ENCODE results near the gene WBP1L.
A peak's percentile ranks its signal among the peaks of the same experiment; 100 is the strongest.
"Not testable (repeated sequence)": the region's sequence is repeated elsewhere in the genome, so short reads cannot be mapped to it uniquely, and the experiment has no call there.

Gene WBP1L

DNA sequence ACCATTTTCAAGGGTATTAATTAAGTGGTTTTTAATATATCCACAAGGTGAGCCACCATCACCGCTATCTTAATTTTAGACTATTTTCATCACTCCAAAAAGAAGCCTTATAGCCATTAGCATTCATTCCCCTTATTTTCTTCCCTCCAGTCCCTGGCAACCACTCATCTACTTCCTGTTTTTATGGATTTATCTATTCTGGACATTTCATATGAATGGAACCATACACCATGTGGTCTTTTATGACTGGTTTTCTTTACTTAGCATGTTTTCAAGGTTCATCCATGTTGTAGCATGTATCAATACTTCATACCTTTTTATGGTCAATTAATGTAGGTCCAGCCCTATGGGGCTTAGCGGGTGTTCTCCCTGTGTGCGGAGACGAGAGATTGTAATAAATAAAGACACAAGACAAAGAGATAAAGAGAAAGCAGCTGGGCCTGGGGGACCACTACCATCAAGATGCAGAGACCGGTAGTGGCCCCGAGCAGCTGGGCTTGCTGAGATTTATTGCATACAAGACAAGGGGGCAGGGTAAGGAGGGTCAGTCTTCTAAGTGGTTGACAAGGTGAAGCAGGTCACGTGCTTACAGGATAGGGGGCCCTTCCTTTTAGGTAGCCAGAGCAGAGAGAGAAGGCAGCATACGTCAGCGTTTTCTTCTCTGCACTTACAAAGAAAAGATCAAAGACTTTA, 14.6 kb downstream of the WBP1L start:
- H3K36me3 Mint-ChIP-seq, result peaks cover 26% of the 10 kb centered on the region
- no peak overlapping the region for H3K4me3 Mint-ChIP-seq
- DNase-seq, result no peak
- CTCF ChIA-PET, result no interaction called here
- H3K9me3 Mint-ChIP-seq, result no peaks in the 10 kb centered on the region
- no peak overlapping the region for H3K27ac Mint-ChIP-seq
- H3K27me3 Mint-ChIP-seq, result no peaks in the 10 kb centered on the region
- peaks cover 21% of the 10 kb centered on the region for H3K4me1 Mint-ChIP-seq

DNA sequence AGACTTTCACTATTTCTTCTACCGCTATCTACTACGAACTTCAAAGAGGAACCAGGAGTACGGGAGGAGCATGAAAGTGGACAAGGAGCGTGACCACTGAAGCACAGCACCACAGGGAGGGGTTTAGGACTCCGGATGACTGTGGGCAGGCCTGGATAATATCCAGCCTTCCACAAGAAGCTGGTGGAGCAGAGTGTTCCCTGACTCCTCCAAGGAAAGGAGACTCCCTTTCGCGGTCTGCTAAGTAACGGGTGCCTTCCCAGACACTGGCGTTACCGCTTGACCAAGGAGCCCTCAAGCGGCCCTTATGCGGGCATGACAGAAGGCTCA, 15.2 kb downstream of the WBP1L start:
- H3K27me3 Mint-ChIP-seq, H3K27ac Mint-ChIP-seq, DNase-seq, H3K4me3 Mint-ChIP-seq, H3K9me3 Mint-ChIP-seq: not testable (repeated sequence)
- CTCF ChIA-PET, result interaction anchor here (1.4 kb wide), 1 partner anchor 17 kb away, joined by 3 read pairs; no protein-coding TSS in a partner anchor
- Mint-ChIP-seq H3K4me1 (peaks cover 18% of the 10 kb centered on the region), H3K36me3 (peaks cover 25% of the 10 kb centered on the region)

DNA sequence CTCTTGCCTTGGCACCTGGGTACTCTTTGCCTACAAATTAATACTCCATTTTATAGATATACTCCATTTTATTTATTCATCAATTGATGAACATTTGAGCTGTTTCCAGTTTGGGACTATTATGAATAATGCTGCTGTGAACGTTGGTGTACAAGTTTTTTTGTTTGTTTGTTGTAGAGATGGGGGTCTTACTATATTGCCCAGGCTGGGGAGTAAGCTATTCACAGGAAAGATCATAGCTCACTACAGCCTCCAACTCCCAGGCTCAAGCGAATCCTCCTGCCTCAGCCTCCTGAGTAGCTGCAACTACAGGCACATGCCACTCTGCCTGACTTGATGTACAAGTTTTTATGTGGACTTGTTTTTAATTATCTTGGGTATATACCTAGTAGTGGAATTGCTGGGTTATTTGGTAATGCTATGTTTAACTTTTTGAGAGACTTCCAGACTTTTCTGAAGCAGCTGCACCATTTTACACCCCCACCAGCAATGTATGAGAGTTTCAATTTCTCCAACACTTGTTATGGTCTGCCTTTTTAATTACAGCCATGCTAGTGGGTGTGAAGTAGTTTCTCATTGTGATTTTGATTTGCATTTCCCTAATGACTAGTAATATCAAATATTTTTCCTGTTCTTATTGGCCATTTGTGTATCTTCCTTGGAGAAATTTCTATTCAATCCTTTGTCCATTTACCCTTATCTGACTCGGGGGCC, 15.9 kb downstream of the WBP1L start:
- Mint-ChIP-seq H3K36me3 (peaks cover 26% of the 10 kb centered on the region), H3K4me1 (peaks cover 18% of the 10 kb centered on the region), H3K27me3 (no peaks in the 10 kb centered on the region), H3K4me3 (no peak overlapping the region), H3K27ac (no peak overlapping the region), H3K9me3 (no peaks in the 10 kb centered on the region)
- CTCF ChIA-PET, result interaction anchor here (1.4 kb wide), 1 partner anchor 16 kb away, joined by 3 read pairs; no protein-coding TSS in a partner anchor
- no peak for DNase-seq

DNA sequence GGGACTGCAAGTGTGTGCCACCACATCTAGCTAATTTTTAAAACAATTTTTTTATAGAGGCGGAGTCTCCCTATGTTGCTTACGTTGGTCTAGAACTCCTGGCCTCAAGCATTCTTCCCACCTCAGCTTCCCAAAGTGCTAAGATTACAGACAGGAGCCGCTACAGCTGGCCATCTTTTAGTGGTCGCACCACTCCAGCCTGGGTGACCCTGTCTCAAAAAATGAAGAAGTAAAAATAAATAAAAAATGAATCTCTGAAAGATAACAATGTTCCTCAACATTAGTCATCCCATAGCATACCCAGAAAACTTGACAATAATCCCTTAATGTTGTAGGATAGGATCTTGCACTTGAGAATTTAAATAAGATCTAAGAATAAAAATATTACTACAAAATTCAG, 18.2 kb downstream of the WBP1L start:
- Mint-ChIP-seq H3K27me3 (no peaks in the 10 kb centered on the region), H3K4me1 (peaks cover 20% of the 10 kb centered on the region), H3K4me3 (no peak overlapping the region), H3K9me3 (no peaks in the 10 kb centered on the region), H3K36me3 (peaks cover 36% of the 10 kb centered on the region), H3K27ac (no peak overlapping the region)
- CTCF ChIA-PET, result interaction anchor here (0.6 kb wide), 1 partner anchor 1401 kb away, joined by 3 read pairs; no protein-coding TSS in a partner anchor
- DNase-seq, result no peak

DNA sequence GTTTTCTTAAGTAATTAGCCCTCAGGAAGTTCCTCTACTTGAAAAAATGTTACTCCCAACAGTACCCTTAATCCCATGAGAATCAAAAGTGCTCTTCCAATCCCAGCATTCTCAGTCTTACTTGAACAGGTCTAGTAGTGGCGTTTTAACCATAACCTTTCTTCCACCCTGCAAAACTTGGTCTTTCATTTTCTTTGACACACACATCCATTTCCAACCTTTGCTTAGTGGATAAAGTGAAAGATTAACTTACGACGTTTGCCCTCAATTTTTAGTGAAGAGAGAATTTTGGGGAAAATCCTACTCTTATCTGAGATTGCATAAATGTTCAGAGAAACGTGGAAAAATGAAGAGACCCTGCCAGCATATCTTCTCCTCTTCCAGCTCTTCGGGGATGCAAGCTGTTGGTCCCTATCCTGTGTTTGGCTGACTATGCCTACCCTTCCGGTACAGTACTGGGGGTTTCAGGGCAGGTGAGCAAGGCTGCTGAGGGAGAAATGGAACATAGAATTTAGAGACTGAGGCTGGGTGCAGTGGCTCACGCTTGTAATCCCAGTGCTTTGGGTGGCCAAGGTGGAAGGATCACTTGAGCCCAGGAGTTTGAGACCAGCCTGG, 18.8 kb downstream of the WBP1L start:
- Mint-ChIP-seq H3K27ac (no peak overlapping the region), H3K36me3 (peaks cover 36% of the 10 kb centered on the region)
- CTCF ChIA-PET, result interaction anchor here (1.6 kb wide), 1 partner anchor 9 kb away, joined by 7 read pairs; no protein-coding TSS in a partner anchor

DNA sequence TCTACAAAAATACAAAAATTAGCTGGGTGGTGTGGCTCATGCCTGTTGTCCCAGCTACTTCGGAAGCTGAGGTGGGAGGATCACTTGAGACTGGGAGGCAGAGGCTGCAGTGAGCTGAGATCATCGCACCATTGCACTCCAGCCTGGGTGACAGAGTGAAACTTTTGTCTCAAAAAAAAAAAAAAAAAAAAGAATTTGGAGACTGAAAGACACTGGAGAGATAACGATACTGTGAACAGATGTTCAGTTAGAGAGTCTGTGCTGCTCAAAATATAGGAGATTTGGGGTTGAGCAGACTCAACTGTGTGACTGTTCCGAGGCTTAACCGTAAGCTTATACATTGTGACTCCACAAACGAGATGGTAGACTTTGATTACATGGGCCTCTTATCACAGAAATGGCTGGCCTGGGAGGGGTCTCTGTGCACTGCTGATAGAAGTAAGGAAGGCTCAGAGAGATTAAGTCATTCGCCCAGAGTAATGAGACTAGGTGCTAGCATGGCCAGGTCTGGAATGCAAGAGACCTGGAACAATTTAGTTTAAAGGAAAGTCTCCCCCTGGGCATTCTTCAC, 19.4 kb downstream of the WBP1L start:
- no peak for DNase-seq
- no peak overlapping the region for H3K4me3 Mint-ChIP-seq
- H3K27ac Mint-ChIP-seq, result no peak overlapping the region
- peaks cover 19% of the 10 kb centered on the region for H3K4me1 Mint-ChIP-seq
- CTCF ChIA-PET, result interaction anchor here (1.2 to 1.6 kb wide), 3 partner anchors 9 to 13 kb away, joined by 3 to 7 read pairs (median 3); no protein-coding TSS in a partner anchor
- H3K9me3 Mint-ChIP-seq, result no peaks in the 10 kb centered on the region
- no peaks in the 10 kb centered on the region for H3K27me3 Mint-ChIP-seq
- H3K36me3 Mint-ChIP-seq, result peaks cover 36% of the 10 kb centered on the region

More for the DNA sequence above, 18.8 kb downstream of the WBP1L start:
- Mint-ChIP-seq H3K4me3 (no peak overlapping the region), H3K4me1 (peaks cover 17% of the 10 kb centered on the region), H3K27me3 (no peaks in the 10 kb centered on the region), H3K9me3 (no peaks in the 10 kb centered on the region)
- no peak for DNase-seq

DNA sequence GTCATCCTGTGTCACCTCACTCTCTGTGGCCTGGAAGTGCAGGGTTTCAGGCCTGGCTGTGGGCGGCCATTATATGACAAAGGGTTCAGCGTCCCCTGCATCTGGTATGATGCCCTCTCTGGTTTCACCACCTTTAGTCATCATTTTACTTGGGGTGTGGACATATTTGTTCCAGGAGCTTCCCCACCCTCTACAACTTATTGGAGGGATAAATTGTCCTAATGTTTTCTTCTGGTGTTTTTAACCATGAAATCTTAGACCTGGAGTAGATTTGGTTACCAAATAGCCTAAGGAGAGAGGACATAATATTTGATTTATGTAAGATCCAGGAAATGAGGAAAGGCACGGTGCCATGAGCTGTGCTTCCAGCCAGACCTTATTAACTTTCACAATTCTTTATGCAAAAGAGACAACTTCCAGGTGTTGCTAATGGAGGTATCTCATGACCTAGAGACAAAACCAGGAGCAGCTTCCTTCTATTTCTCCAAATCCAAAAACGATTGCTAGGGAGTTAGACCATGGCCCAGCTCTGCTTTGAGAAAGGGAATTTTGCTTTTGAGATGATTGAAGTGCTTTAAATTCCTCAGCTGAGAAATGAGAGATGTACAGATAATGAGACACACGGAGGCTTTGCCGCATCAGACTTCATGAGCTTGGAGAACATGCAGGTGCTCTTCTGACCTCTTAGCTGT, 20.9 kb downstream of the WBP1L start:
- no peak overlapping the region for H3K4me3 Mint-ChIP-seq
- H3K27me3 Mint-ChIP-seq, result no peaks in the 10 kb centered on the region
- CTCF ChIA-PET, result interaction anchor here (1.2 kb wide), 2 partner anchors 12 to 13 kb away, joined by 3 read pairs; no protein-coding TSS in a partner anchor
- H3K27ac Mint-ChIP-seq, result no peak overlapping the region
- H3K9me3 Mint-ChIP-seq, result no peaks in the 10 kb centered on the region
- H3K36me3 Mint-ChIP-seq, result peaks cover 29% of the 10 kb centered on the region
- peaks cover 9% of the 10 kb centered on the region for H3K4me1 Mint-ChIP-seq
- DNase-seq, result no peak

DNA sequence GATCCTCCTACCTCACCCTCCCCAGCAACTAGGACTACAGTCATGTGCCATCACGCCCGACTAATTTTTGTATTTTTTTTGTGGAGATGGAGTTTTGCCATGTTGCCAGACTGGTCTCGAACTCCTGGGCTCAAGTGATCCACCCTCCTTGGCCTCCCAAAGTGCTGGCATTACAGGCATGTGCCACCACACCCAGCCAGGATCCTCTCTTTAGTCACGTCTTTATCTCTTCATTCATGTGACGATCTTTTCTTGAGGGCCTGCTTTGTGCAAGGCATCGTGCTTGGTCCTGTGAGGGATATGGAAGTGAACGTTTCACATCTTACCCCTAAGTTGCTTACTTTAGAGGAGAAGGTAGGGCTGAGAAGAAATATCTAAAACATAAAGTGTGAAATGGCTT, 21.6 kb downstream of the WBP1L start:
- Mint-ChIP-seq H3K36me3 (peaks cover 24% of the 10 kb centered on the region), H3K4me3 (no peak overlapping the region), H3K9me3 (no peaks in the 10 kb centered on the region), H3K27ac (peak overlapping the region; percentile 46), H3K4me1 (peaks cover 9% of the 10 kb centered on the region), H3K27me3 (no peaks in the 10 kb centered on the region)
- DNase-seq, result no peak
- CTCF ChIA-PET, result no interaction called here

DNA sequence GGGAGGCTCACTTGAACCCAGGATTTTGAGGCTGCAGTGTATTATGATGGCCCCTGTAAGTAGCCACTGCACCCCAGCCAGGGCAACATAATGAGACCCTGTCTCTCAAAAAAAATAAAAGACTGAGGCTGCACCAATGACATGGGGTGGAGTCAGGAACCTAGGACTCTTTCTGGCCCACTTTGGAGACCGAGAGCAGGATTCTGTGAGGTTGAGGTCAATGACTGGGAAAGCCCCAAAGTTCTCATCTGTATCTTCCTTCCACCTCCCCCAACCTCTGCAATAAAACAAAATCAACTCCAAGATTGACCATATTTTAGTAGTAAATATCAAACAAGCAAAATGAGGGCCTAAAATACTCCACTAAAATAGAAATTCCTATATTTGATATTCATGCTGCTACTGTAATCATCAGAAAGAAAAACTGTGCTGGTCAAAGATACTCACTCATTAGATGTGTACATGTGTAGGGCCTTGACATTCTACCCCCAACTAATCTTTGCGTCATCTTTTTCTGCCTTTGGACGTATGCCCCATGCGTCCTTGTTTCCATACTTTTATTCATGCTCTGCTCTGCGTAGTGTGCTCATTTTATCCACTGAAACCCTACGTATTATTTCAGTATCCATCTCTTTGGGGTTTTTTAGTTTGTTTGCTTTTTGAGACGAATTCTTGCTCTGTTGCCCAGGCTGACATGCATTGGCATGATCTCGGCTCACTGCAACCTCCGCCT, 23.8 kb downstream of the WBP1L start:
- Mint-ChIP-seq H3K36me3 (peaks cover 18% of the 10 kb centered on the region), H3K9me3 (no peaks in the 10 kb centered on the region), H3K4me1 (peaks cover 9% of the 10 kb centered on the region), H3K27ac (no peak overlapping the region), H3K4me3 (no peak overlapping the region), H3K27me3 (no peaks in the 10 kb centered on the region)
- DNase-seq, result no peak
- CTCF ChIA-PET, result no interaction called here

DNA sequence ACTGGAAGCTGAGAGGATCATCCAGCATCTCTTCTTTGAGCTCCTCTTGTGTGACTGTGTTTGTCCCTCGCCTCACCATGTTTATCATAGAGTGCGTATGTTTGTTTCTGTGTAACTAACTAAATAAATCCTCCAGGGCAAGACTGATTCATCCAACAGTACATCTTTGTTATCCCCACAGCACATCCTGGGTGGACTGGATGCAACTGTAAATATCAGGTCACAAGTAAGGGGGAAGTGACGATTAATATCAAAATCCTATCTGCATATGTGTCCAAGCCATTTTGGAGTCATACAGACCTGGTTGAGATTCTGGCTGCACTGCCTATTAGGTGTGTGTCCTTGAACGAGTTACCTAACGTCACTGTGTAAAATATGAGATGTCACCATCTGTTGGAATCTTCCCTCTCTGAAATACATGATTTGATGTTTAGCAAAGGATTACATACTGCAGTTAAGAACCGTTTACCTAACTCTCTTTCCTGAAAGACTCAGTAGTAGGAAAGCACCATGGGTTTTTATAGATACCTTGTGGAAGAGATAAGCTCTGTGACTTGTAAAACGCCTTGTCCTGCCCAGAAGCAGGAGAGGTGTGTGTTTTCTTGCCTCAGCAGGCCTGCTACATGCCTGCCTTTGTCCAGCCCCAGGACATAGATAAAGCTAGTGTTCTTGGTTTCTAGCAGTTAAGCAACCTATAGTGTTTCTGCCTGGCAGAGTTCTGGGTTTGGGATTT, 25.8 kb downstream of the WBP1L start:
- Mint-ChIP-seq H3K4me1 (peaks cover 24% of the 10 kb centered on the region), H3K4me3 (no peak overlapping the region), H3K9me3 (no peaks in the 10 kb centered on the region), H3K27me3 (no peaks in the 10 kb centered on the region), H3K27ac (no peak overlapping the region), H3K36me3 (peaks cover 12% of the 10 kb centered on the region)
- DNase-seq, result no peak
- CTCF ChIA-PET, result interaction anchor here (0.7 kb wide), 2 partner anchors 15 to 17 kb away, joined by 3 to 4 read pairs; no protein-coding TSS in a partner anchor

DNA sequence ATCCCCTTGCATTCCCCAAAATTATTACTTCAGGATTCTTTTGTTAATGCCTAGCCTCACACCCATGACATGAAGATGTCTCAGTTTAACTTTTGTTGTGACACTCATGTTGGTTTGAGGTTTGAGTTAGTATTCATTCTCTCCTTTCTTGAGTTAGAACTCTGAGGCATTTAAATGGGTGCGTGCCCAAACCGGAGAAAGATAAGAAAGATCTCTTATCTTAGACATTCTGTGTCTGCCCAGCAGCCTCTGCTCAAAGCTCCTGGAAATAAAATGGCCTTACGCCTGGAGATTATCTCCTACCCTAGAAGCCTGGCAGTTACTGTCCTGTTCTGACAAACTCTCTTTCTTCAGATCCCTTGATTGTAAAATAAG, 26.3 kb downstream of the WBP1L start:
- H3K9me3 Mint-ChIP-seq, result no peaks in the 10 kb centered on the region
- DNase-seq, result no peak
- H3K36me3 Mint-ChIP-seq, result peaks cover 12% of the 10 kb centered on the region
- H3K27me3 Mint-ChIP-seq, result no peaks in the 10 kb centered on the region
- CTCF ChIA-PET, result interaction anchor here (0.7 kb wide), 1 partner anchor 18 kb away, joined by 3 read pairs; no protein-coding TSS in a partner anchor
- no peak overlapping the region for H3K27ac Mint-ChIP-seq
- peaks cover 26% of the 10 kb centered on the region for H3K4me1 Mint-ChIP-seq
- no peak overlapping the region for H3K4me3 Mint-ChIP-seq

DNA sequence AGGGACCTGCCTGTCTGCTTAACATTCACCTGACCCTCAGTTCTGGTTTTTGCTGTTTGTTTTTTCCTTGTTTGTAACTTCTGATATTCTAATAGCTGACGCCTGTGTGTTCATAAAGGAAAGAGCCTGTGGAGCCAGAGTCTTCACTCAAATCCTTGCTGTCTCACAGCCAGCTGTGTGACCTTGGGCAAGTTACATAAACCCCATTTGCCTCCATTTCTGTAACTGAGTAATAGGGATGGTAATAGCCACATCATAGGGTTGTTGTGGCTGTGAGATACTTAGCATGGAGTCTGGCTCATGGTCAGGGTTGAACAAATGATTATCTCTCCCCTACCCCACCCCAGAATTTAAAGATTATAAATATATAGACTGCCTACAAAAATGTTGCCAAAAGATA, 27.0 kb downstream of the WBP1L start:
- DNase-seq, result no peak
- H3K27ac Mint-ChIP-seq, result no peak overlapping the region
- peaks cover 33% of the 10 kb centered on the region for H3K4me1 Mint-ChIP-seq
- no peaks in the 10 kb centered on the region for H3K9me3 Mint-ChIP-seq
- H3K27me3 Mint-ChIP-seq, result no peaks in the 10 kb centered on the region
- H3K36me3 Mint-ChIP-seq, result peaks cover 5% of the 10 kb centered on the region
- no peak overlapping the region for H3K4me3 Mint-ChIP-seq
- CTCF ChIA-PET, result no interaction called here

DNA sequence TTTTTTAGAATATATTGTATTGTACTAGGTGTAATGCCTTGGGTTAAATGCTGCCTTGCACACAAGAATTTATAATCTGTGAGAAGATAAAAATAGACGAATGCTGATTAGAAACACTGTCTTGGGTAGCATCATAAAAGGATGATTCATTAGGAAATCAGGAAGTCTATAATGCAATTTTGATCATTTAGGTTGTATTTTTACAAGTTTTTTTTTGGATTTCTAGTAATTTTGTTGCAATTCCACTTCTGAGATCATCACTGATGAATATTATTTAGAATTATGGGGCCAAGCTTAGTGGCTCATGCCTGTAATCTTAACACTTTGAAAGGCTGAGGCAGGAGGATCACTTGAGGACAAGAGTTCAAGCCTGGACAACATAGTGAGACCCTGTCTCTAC, 29.6 kb downstream of the WBP1L start:
- no peak overlapping the region for H3K4me3 Mint-ChIP-seq
- peaks cover 36% of the 10 kb centered on the region for H3K4me1 Mint-ChIP-seq

More for the DNA sequence above, 29.6 kb downstream of the WBP1L start:
- peaks cover 2% of the 10 kb centered on the region for H3K36me3 Mint-ChIP-seq
- CTCF ChIA-PET, result interaction anchor here (0.7 to 4.7 kb wide), 3 partner anchors 20 to 59 kb away, joined by 3 to 27 read pairs (median 3); partner anchors contain the start of genes ARL3 and SFXN2
- no peak for DNase-seq
- no peak overlapping the region for H3K27ac Mint-ChIP-seq
- H3K9me3 Mint-ChIP-seq, result no peaks in the 10 kb centered on the region
- no peaks in the 10 kb centered on the region for H3K27me3 Mint-ChIP-seq

Data from activated naive CD4-positive, alpha-beta T cell treated with anti-CD3 and anti-CD28 coated beads, Interleukin-2, amount 10 ng/mL, durations not matched to agents 7 days and 5 days (primary cell).